ENCODE data around the gene STRIT1. TPM values are rescaled to one million over a fixed set of nuclear protein-coding genes. Genes with fewer than 3 reads are reported as not detected.

STRIT1 gene
- total and polyA plus RNA-seq, 9 of the 15 experiments (the other 6 are each of a cell fraction or from before 2014, with no cell fraction given), result not detected

DNA sequence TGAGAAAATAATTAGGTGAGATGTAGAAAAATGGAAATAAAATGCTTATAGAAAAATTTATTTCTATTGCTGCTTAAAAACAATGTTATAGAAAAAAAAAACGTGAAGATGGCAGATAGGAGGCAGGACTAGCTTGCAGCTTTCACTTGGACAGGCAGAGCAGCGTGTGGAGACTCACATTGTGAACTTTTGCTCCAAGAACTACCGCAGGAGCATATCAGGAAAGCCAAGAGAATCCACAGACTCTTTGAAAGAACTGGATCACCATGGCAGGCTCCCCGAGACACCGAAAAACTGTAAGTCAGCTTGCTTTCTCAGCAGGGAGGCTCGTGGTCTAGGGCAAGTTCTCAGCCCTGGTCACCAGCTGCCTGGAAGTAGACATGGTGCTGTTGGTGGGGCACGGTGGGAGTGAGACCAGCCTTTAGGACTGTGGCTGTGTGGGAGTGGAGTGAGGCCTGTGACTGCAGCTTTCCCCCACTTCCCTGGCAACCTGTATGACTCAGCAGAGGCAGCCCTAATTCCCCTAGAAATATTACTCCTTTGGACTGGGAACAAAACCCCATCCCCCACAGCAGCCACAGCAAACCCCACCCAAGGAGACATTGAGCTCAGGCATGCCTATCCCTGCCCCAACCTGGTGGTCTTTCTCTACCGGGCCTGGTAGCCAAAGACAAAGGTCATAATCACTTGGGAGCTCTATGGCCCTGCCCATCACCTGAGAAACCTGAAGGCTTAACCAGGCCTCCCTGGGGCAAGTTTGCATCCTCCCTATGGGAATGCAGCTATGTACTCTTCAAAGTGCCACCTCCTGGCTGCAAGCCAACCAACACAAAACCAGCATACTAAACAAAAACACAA, 22.8 kb downstream of the STRIT1 start (continued):
- peak; percentile 30; the same call in 1 of the 2 replicates for TF ChIP-seq PHF8 (IDR thresholded peaks at IDR 0.05; ENCODE audit: borderline replicate concordance, low read length)
- no peak for TF ChIP-seq ZNF431 (CRISPR knock-in tag; IDR thresholded peaks at IDR 0.05)
- no peak for TF ChIP-seq ZNF668 (CRISPR knock-in tag; IDR thresholded peaks at IDR 0.05)
- TF ChIP-seq FOS (IDR thresholded peaks at IDR 0.05; ENCODE audit: extremely low read depth, insufficient read length), result no peak
- no peak for TF ChIP-seq POLR2AphosphoS5 (IDR thresholded peaks at IDR 0.05; ENCODE audit: control insufficient read depth, insufficient read depth, low read depth, low read length)
- no peak for TF ChIP-seq JUNB (CRISPR knock-in tag; conservative IDR thresholded peaks at IDR 0.05)
- TF ChIP-seq POLR3A (IDR thresholded peaks at IDR 0.05; ENCODE audit: borderline replicate concordance, extremely low read depth, insufficient read depth, insufficient read length), result no peak
- no peak for TF ChIP-seq MYBL2 (IDR thresholded peaks at IDR 0.05; ENCODE audit: low read depth)
- no peak for TF ChIP-seq MYBL2 (CRISPR knock-in tag; IDR thresholded peaks at IDR 0.05; ENCODE audit: borderline replicate concordance)
- TF ChIP-seq SRSF3 (IDR thresholded peaks at IDR 0.05; ENCODE audit: insufficient read depth, low read length), result no peak
- no peak for TF ChIP-seq ZSCAN32 (CRISPR knock-in tag; IDR thresholded peaks at IDR 0.05)
- TF ChIP-seq NCOR1 (IDR thresholded peaks at IDR 0.05), result no peak
- TF ChIP-seq, protein P1, sequence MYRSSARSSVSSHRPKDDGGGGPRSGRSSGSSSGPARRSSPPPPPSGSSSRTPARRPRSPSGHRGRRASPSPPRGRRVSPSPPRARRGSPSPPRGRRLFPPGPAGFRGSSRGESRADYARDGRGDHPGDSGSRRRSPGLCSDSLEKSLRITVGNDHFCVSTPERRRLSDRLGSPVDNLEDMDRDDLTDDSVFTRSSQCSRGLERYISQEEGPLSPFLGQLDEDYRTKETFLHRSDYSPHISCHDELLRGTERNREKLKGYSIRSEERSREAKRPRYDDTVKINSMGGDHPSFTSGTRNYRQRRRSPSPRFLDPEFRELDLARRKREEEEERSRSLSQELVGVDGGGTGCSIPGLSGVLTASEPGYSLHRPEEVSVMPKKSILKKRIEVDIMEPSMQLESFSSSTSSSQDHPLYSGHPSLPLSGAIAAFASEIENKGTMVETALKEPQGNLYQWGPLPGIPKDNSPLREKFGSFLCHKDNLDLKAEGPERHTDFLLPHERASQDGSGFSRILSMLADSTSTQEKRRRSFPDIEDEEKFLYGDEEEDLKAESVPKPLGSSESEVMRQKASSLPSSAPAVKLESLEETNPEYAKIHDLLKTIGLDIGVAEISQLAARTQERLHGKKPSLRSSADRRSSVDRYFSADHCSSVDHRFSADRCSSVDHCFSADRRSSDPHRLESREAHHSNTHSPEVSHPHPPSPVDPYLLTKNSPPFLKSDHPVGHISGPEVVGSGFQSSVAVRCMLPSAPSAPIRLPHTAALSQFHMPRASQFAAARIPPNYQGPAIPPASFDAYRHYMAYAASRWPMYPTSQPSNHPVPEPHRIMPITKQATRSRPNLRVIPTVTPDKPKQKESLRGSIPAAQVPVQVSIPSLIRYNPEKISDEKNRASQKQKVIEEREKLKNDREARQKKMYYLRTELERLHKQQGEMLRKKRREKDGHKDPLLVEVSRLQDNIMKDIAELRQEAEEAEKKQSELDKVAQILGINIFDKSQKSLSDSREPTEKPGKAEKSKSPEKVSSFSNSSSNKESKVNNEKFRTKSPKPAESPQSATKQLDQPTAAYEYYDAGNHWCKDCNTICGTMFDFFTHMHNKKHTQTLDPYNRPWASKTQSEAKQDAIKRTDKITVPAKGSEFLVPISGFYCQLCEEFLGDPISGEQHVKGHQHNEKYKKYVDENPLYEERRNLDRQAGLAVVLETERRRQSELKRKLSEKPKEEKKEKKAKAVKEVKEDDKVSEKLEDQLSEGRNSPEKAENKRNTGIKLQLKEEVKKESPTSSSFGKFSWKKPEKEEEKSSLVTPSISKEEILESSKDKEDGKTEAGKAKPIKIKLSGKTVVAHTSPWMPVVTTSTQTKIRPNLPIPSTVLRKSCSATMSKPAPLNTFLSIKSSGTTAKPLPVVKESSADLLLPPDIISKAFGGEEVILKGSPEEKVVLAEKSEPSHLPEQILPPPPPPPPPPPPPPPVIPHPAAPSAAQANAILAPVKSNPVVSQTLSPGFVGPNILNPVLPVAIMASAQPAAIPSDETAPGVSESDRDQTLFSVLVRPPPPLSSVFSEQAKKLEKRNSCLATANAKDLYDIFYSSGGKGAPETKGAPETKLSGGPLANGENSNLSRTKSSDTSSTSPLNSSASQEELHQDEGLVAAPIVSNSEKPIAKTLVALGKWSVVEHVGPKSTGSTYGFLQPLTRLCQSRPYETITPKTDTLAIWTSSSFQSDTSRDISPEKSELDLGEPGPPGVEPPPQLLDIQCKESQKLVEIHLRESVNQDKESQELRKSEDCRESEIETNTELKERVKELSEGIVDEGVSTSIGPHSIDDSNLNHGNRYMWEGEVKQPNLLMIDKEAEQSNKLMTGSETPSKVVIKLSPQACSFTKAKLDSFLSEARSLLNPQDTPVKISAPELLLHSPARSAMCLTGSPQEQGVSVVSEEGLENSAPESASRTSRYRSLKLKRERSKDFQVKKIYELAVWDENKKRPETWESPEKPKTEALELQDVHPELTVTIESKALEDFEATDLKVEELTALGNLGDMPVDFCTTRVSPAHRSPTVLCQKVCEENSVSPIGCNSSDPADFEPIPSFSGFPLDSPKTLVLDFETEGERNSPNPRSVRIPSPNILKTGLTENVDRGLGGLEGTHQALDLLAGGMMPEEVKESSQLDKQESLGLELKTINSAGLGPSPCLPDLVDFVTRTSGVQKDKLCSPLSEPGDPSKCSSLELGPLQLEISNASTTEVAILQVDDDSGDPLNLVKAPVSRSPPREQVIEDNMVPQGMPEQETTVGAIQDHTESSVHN (IDR thresholded peaks at IDR 0.05; ENCODE audit: borderline replicate concordance in 1 of 2, low read depth in 1 of 2), result no peak
- no peak for TF ChIP-seq CBX8 (IDR thresholded peaks at IDR 0.05; ENCODE audit: borderline replicate concordance, extremely low read depth, low read depth, low read length, poor library complexity, severe bottlenecking)
- no peak for TF ChIP-seq MIER1 (IDR thresholded peaks at IDR 0.05; ENCODE audit: low read depth)
- no peak for TF ChIP-seq ZNF766 (CRISPR knock-in tag; conservative IDR thresholded peaks at IDR 0.05)
- TF ChIP-seq COPS2 (conservative IDR thresholded peaks at IDR 0.05), result no peak
- no peak for TF ChIP-seq SMAD4 (CRISPR knock-in tag; conservative IDR thresholded peaks at IDR 0.05)
- TF ChIP-seq ZFPM2 (CRISPR knock-in tag; IDR thresholded peaks at IDR 0.05), result no peak
- TF ChIP-seq, protein P2, sequence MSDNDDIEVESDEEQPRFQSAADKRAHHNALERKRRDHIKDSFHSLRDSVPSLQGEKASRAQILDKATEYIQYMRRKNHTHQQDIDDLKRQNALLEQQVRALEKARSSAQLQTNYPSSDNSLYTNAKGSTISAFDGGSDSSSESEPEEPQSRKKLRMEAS (CRISPR knock-in tag; IDR thresholded peaks at IDR 0.05), result no peak
